Measurements from ENCODE around the gene SLC66A1.

- TF ChIP-seq CTCF (IDR thresholded peaks at IDR 0.05; ENCODE audit: low read depth, low read length), result no peak
- TF ChIP-seq POLR2A (IDR thresholded peaks at IDR 0.05; ENCODE audit: extremely low read depth, insufficient read length), result no peak
- no peak for TF ChIP-seq MYC (IDR thresholded peaks at IDR 0.05; ENCODE audit: low read depth, low read length)
These were observed 44.1 kb downstream of the SLC66A1 start for GRCh38 chr1:19356266-19356665.

All from NB4 (cell line).